RPMI8226 (cell line): Measurements from ENCODE around the gene PEX10.
A peak's percentile ranks its signal among the peaks of the same experiment; 100 is the strongest.
"Not testable (repeated sequence)": the region's sequence is repeated elsewhere in the genome, so short reads cannot be mapped to it uniquely, and the experiment has no call there.

Experiments used
- DNase-seq: peaks from one replicate; pipeline ENCODE4 v3.0.0-alpha.2; 2015

Gene PEX10

GRCh38 chr1:2442661-2443060, 30.3 kb upstream of the PEX10 start:
- DNase-seq, result no peak

DNA sequence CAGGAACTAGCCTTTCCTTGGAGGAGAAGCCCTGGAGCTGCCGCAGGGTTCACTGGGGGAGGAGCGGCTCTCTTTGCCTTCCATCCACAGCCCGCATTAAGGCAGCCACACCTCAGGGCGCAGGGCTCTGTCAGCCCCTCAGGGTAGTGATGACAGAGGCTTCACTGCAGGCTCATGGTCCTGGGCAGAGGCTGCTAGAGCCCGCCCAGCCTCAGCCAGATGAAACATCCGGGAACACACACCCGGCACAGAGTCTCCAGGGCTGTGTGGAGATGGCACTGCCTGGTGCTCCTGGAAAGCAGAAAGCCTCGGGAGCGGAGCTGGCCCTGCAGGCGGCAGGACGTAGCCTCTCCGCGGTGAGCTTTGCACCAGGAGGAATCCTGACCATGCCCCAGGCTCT, 29.4 kb upstream of the PEX10 start:
- DNase-seq, result no peak

- DNase-seq, result not testable (repeated sequence)
Measured at GRCh38 chr1:2440346-2440745, 28.0 kb upstream of the PEX10 start.

DNA sequence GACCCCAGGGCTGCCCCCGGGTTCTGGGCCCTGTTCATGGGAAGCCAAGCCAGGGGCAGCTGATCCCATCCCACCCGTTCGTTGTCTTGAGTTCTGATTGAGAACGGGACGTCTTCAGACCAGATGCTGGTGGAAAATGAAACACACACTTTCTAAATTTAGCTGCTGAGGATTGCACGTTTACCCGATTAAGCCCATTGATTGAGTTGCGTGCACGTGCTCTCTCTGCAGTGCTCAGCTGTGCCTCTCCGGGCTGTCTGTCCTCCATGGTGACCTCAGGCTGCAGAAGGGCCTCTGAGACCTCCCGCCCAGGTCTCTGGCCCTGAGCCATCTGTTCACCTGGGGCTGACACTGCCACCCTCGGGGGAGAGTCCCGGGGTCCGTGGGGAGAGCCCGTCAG, 27.0 kb upstream of the PEX10 start:
- DNase-seq, result peak; percentile 46

DNA sequence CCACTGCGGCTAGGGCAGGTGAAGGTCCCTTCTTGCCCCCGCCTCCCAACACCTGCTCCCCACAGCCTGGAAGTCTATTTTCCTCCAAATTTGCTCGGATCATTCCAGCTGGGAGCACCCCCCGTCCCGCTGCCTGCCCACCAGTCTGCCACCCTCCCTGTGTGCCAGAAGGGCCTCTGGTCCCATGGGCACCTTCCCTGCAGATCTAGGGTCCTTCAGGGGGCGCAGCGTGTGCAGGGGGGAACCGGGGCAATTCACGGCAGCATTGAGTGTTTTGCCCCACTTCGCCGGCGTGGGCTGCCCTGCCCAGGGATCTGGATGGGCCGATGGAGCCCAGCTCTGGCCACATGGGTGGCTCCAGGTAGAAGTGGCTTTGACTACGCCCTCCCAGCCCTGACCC, 26.3 kb upstream of the PEX10 start:
- DNase-seq, result no peak

GRCh38 chr1:2438038-2438437, 25.7 kb upstream of the PEX10 start:
- peak; percentile 78 for DNase-seq

GRCh38 chr1:2437617-2438016, 25.3 kb upstream of the PEX10 start:
- DNase-seq, result no peak

- DNase-seq, result no peak
Measured at GRCh38 chr1:2436876-2437275, 24.5 kb upstream of the PEX10 start.

- no peak for DNase-seq
Measured at GRCh38 chr1:2435746-2436355, 23.5 kb upstream of the PEX10 start.

GRCh38 chr1:2435091-2435490, 22.7 kb upstream of the PEX10 start:
- DNase-seq, result no peak

DNA sequence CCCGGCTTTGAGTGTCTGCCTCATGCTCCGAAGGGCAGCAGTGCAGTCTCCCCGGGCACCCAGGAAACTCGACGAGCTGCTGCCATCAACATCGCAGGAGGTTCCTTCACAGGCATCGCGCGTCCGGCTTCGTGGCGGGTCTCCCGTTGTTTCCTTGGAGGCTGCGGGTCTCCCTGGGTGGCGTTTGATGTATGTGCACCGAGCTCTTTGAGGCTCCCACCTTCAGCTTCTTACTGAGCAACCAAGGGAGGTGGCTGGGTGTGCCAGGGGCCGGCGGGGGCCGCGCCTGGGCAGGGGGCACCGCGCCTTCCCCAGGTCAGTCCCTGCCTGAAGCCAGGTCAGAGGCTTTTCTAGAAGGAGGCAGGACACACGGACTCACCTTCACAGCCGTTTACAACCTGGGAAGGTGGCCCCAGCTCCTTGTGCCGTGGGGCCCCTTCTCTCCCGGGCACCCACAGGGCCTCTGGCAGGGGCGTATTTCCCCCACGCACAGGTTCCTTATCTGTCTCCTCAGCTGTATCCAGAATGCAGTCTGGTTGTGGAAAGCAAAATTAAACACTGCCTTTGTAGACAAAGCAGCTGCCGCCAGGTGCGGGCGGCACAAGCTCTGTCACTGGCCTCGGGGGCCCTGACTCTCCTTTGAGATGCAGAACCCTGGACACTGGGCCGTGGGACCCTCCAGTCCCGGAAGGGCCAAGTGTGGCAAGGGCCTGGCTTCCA, 21.7 kb upstream of the PEX10 start:
- no peak for DNase-seq

- no peak for DNase-seq
Measured at GRCh38 chr1:2433196-2433595, 20.8 kb upstream of the PEX10 start.

GRCh38 chr1:2432441-2432844, 20.1 kb upstream of the PEX10 start:
- DNase-seq, result no peak

- DNase-seq, result no peak
Measured at GRCh38 chr1:2431518-2431917, 19.2 kb upstream of the PEX10 start.

DNA sequence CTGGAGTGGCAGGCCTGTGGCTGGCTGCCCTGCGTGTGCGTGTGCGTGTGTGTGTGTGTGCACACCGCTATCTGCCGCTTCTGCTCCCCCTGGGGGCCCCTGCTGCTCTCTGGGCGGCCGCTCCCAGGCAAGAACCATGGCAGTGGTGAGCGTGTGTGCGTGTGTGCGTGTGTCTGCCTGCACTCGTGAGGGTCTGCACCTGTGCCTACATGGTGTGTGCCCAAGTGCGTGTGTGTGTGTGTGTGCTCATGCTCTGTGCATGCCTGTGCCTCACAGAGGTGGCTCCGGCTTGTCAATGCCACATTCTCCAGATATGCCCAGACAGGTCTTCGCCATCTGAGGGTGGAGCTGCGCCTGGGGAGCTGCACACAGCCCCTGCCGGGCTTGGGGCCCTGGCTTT, 18.7 kb upstream of the PEX10 start:
- no peak for DNase-seq

- no peak for DNase-seq
Measured at GRCh38 chr1:2430592-2430973, 18.2 kb upstream of the PEX10 start.

DNA sequence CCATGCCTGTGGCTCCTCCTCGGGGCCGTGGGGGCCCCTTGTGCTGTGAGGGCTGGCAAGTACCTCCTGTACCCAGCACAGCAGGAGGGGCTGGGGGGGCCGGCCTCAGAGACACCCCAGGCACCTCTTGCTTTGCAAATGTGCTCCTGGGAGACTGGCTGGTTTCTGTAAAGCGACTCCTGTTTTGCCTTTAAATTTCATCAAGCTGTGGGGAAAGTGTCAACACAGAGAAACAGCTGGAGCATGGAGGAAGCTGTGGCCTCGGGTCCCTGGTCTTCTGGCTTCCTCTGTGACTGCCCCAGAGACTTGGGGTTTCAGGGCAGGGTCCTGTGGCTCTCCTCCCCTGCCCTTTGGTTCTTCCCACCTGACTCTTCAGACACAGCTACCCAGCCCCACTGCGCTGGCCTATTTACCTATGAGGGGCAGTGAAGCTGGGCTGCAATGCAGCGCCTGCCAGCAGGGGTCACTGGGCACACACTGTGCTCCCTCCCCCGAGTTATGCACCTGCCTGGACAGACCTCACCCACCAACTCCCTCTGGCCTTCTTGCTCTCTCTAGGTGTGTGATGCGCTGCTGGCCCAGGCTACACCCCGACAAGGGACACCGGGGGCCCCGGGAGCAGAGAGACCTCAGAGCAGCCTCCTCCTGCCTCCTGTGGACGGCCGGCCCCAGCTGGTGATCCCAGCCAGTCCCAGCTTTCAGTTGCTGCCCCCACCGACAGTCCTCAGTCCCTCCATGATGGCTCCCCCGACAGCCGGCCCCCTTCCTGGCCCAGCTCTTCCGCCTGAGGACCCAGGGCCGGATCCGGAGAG, 17.6 kb upstream of the PEX10 start:
- peak; percentile 47 for DNase-seq

- DNase-seq, result no peak
Measured at GRCh38 chr1:2428490-2428889, 16.1 kb upstream of the PEX10 start.

DNA sequence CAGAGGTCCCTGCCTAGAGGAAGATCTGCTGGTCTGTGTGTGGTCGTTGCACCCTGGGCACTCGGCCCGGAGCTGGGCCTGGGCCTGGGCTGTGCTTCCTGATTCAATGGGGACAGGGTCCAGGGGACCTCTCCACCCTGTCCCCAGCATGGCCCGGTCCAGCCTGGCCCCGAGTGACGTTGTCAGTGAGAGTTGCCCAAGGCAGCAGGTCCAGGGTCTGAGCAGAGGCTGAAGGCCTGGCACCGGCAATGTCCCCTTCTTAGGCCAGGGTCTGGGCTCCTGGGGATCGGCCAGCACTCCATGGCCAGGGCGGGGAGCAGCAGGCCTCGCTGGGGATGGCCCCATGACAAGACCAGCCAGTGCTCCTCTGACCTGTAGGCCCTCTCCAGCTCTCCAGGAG, 15.6 kb upstream of the PEX10 start:
- no peak for DNase-seq

GRCh38 chr1:2427051-2427450, 14.7 kb upstream of the PEX10 start:
- no peak for DNase-seq

GRCh38 chr1:2426540-2426939, 14.2 kb upstream of the PEX10 start:
- no peak for DNase-seq

GRCh38 chr1:2425892-2426291, 13.5 kb upstream of the PEX10 start:
- DNase-seq, result no peak

- DNase-seq, result no peak
Measured at GRCh38 chr1:2422523-2422922, 10.2 kb upstream of the PEX10 start.

DNA sequence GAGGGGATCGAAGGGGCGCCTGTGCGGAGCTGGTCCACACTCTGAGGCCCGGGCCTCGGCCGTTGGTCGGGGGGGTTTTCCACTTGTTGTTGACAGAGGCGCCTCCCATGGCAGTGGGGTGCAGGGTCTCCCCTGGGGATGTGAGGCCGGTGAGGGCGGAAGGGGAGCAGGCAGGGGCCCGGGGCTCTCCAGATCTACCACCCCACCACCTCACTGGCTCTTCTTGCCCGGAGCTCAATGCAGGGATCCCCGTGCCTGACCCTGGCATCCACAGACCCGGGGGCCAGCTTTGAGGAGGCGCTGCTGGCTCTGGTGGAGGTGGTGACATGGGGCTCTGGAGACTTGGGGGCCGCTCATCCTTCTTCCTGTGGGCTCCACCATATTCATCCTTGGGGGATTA, 7.1 kb upstream of the PEX10 start:
- no peak for DNase-seq
